SH-SY5Y (cell line): Measurements from ENCODE around the gene CRIP2.

Experiments used
- GATA2 ChIP-seq: IDR thresholded peaks from 2 replicates; pipeline ENCODE4 v1.6.1; 2011; ENCODE audit warnings: mild to moderate bottlenecking, low read depth, low read length
- GATA3 ChIP-seq: IDR thresholded peaks from 2 replicates; pipeline ENCODE4 v1.6.1; 2011; ENCODE audit warnings: low read depth, mild to moderate bottlenecking, low read length, moderate library complexity

GRCh38 chr14:105471297-105471821 lies 3.3 kb upstream of the CRIP2 start:
- TF ChIP-seq GATA2: no peak
- TF ChIP-seq GATA3: no peak
